Mucosa of rectum (tissue), 2 donors: Measurements from ENCODE around the gene CLEC4C.
"Not testable (repeated sequence)": the region's sequence is repeated elsewhere in the genome, so short reads cannot be mapped to it uniquely, and the experiment has no call there.

Source experiments
- H3K27ac ChIP-seq, 2 donors: one replicate each; pipeline ENCODE4 v1.7.0; 2013; ENCODE audit warnings: inconsistent platforms in 2 of 2, low read depth in 2 of 2, low read length in 2 of 2
- H3K27me3 ChIP-seq, 2 donors: one replicate each; pipeline ENCODE4 v1.7.0; 2013; ENCODE audit warnings: low read length in 2 of 2; ENCODE audit not compliant: control insufficient read depth in 2 of 2, insufficient read depth in 2 of 2
- H3K36me3 ChIP-seq, 2 donors: one replicate each; pipeline ENCODE4 v1.7.0; 2013; ENCODE audit warnings: low read length in 2 of 2; ENCODE audit not compliant: control insufficient read depth in 2 of 2, insufficient read depth in 2 of 2
- H3K4me1 ChIP-seq, 2 donors: one replicate each; pipeline ENCODE4 v1.7.0; 2013; ENCODE audit warnings: low read length in 2 of 2, mild to moderate bottlenecking in 1 of 2; ENCODE audit not compliant: control insufficient read depth in 2 of 2, insufficient read depth in 2 of 2
- H3K4me3 ChIP-seq, 2 donors: one replicate each; pipeline ENCODE4 v1.7.0; 2013; ENCODE audit warnings: low read length in 2 of 2
- H3K9ac ChIP-seq, 2 donors: one replicate each; pipeline ENCODE4 v1.7.0; 2013; ENCODE audit warnings: low read length in 2 of 2, low read depth in 1 of 2, mild to moderate bottlenecking in 1 of 2
- H3K9me3 ChIP-seq, 2 donors: one replicate each; pipeline ENCODE4 v1.7.0; 2013; ENCODE audit warnings: low read length in 2 of 2; ENCODE audit not compliant: control insufficient read depth in 2 of 2
- donor health status: healthy.
- donor health status: Normal muscosa, but diverticular disease.

Gene CLEC4C

GRCh38 chr12:7758766-7759140 is 11.6 kb upstream of the CLEC4C start:
- Histone ChIP-seq H3K27me3 (no peaks in the 10 kb centered on the region), H3K4me3 (no peak overlapping the region), H3K36me3 (no peaks in the 10 kb centered on the region), H3K27ac (no peak overlapping the region), H3K9me3 (no peaks in the 10 kb centered on the region), H3K4me1 (no peaks in the 10 kb centered on the region), H3K9ac (no peak overlapping the region)

- H3K27ac ChIP-seq = no peak overlapping the region
- H3K9ac ChIP-seq = no peak overlapping the region
- H3K27me3 ChIP-seq = no peaks in the 10 kb centered on the region
- no peaks in the 10 kb centered on the region for H3K9me3 ChIP-seq
- no peaks in the 10 kb centered on the region for H3K36me3 ChIP-seq
- no peaks in the 10 kb centered on the region for H3K4me1 ChIP-seq
- no peak overlapping the region for H3K4me3 ChIP-seq
Observed at GRCh38 chr12:7756993-7757392, 9.8 kb upstream of the CLEC4C start.

GRCh38 chr12:7755668-7756067 is 8.5 kb upstream of the CLEC4C start:
- H3K9ac ChIP-seq, H3K4me3 ChIP-seq, H3K27ac ChIP-seq, H3K4me1 ChIP-seq, H3K27me3 ChIP-seq, H3K9me3 ChIP-seq, H3K36me3 ChIP-seq: not testable (repeated sequence)

DNA sequence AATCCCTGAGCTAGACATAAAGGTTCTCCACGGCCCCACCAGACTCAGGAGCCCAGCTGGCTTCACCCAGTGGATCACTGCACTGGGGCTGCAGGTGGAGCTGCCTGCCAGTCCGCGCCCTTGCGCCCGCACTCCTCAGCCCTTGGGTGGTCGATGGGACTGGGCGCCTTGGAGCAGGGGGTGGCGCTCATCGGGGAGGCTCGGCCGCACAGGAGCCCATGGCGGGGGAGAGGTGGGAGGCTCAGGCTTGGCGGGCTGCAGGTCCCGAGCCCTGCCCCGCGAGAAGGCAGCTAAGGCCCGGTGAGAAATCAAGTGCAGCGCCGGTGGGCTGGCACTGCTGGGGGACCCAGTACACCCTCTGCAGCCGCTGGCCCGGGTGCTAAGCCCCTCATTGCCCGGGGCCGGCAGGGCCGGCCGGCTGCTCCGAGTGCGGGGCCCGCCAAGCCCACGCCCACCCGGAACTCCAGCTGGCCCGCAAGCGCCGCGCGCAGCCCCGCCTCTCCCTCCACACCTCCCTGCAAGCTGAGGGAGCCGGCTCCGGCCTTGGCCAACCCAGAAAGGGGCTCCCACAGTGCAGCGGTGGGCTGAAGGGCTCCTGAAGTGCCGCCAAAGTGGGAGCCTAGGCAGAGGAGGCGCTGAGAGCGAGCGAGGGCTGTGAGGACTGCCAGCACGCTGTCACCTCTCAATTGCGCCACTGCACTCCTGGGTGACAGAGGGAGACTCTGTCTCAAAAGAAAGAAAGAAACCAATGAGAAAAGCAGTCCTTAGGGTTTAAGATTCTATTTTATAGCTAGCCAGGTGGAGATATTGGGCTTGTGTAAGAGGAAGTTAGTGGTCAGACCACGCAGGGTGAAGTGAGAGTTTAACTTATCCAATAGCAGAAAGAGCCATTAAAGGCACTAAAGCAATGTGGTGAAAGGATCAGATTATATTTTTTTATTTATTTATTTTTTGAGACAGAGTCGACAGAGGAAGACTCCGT is 5.1 kb upstream of the CLEC4C start:
- H3K4me1 ChIP-seq, H3K4me3 ChIP-seq, H3K9me3 ChIP-seq, H3K27me3 ChIP-seq, H3K27ac ChIP-seq, H3K36me3 ChIP-seq, H3K9ac ChIP-seq: not testable (repeated sequence)

- Histone ChIP-seq H3K9me3 (no peaks in the 10 kb centered on the region), H3K27me3 (no peaks in the 10 kb centered on the region), H3K36me3 (no peaks in the 10 kb centered on the region), H3K27ac (no peak overlapping the region), H3K9ac (no peak overlapping the region), H3K4me1 (no peaks in the 10 kb centered on the region), H3K4me3 (no peak overlapping the region)
Observed at GRCh38 chr12:7751394-7751793, 4.2 kb upstream of the CLEC4C start.

- Histone ChIP-seq H3K27me3 (no peaks in the 10 kb centered on the region), H3K4me3 (no peak overlapping the region), H3K9ac (no peak overlapping the region), H3K9me3 (no peaks in the 10 kb centered on the region), H3K4me1 (no peaks in the 10 kb centered on the region), H3K36me3 (no peaks in the 10 kb centered on the region), H3K27ac (no peak overlapping the region)
Observed at GRCh38 chr12:7750350-7750749, 3.2 kb upstream of the CLEC4C start.

DNA sequence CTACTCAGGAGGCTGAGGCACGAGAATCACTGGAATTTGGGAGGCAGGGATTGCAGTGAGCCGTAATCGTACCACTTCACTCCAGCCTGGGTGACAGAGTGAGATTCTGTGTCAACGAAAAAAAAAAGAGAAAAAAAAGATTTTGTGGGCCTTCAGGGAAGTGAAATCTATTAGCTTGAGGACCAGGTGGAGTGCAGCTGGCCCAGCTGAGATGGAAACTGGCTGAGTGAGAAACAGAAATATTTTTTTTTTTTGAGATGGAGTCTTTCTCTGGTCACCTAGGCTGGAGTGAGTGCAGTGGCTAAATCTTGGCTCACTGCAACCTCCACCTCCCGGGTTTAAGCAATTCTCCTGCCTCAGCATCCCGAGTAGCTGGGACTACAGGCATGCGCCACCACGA is 2.3 kb upstream of the CLEC4C start:
- Histone ChIP-seq H3K9me3 (no peaks in the 10 kb centered on the region), H3K36me3 (no peaks in the 10 kb centered on the region), H3K27ac (no peak overlapping the region), H3K4me1 (no peaks in the 10 kb centered on the region), H3K4me3 (no peak overlapping the region), H3K9ac (no peak overlapping the region), H3K27me3 (no peaks in the 10 kb centered on the region)

DNA sequence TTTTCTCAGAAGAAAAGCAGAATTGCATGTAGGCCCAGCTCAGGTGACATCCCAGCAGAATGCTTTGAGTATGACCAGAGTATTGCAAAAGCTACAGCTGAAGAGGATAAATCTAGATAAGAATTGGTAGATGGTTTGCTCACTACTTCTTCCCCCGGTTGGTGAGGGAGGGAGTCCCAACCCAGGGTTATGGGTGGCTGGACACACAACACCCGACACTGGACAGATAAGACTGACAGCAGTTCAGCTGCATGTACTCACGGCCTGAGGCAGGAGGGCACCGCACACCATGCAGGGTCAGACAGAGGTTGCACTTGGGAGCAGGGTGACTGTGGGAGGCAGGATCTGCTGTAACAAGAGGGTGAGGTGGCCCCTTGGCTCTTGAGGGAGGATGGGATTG is 1.7 kb upstream of the CLEC4C start:
- no peak overlapping the region for H3K4me3 ChIP-seq
- no peaks in the 10 kb centered on the region for H3K36me3 ChIP-seq
- H3K9me3 ChIP-seq = no peaks in the 10 kb centered on the region
- no peaks in the 10 kb centered on the region for H3K4me1 ChIP-seq
- H3K27ac ChIP-seq = no peak overlapping the region
- no peak overlapping the region for H3K9ac ChIP-seq
- no peaks in the 10 kb centered on the region for H3K27me3 ChIP-seq

- H3K27ac ChIP-seq = no peak overlapping the region
- no peak overlapping the region for H3K9ac ChIP-seq
- H3K4me3 ChIP-seq = no peak overlapping the region
- no peaks in the 10 kb centered on the region for H3K4me1 ChIP-seq
- no peaks in the 10 kb centered on the region for H3K36me3 ChIP-seq
- H3K9me3 ChIP-seq = no peaks in the 10 kb centered on the region
- H3K27me3 ChIP-seq = no peaks in the 10 kb centered on the region
Observed at GRCh38 chr12:7732993-7733392, 14.2 kb downstream of the CLEC4C start.

- no peak overlapping the region for H3K27ac ChIP-seq
- no peaks in the 10 kb centered on the region for H3K9me3 ChIP-seq
- no peak overlapping the region for H3K4me3 ChIP-seq
- no peak overlapping the region for H3K9ac ChIP-seq
- no peaks in the 10 kb centered on the region for H3K36me3 ChIP-seq
- no peaks in the 10 kb centered on the region for H3K27me3 ChIP-seq
- no peaks in the 10 kb centered on the region for H3K4me1 ChIP-seq
Observed at GRCh38 chr12:7731486-7731885, 15.7 kb downstream of the CLEC4C start.
